Measurements from ENCODE around the gene MOSPD2. TPM values are rescaled to one million over a fixed set of nuclear protein-coding genes. Genes with fewer than 3 reads are reported as not detected.

Gene MOSPD2
- 10 to 100 TPM; 20.3 to 23.3 (median 20.7) TPM for polyA plus RNA-seq (ENCODE audit: insufficient read length in 3 of 3)

DNA sequence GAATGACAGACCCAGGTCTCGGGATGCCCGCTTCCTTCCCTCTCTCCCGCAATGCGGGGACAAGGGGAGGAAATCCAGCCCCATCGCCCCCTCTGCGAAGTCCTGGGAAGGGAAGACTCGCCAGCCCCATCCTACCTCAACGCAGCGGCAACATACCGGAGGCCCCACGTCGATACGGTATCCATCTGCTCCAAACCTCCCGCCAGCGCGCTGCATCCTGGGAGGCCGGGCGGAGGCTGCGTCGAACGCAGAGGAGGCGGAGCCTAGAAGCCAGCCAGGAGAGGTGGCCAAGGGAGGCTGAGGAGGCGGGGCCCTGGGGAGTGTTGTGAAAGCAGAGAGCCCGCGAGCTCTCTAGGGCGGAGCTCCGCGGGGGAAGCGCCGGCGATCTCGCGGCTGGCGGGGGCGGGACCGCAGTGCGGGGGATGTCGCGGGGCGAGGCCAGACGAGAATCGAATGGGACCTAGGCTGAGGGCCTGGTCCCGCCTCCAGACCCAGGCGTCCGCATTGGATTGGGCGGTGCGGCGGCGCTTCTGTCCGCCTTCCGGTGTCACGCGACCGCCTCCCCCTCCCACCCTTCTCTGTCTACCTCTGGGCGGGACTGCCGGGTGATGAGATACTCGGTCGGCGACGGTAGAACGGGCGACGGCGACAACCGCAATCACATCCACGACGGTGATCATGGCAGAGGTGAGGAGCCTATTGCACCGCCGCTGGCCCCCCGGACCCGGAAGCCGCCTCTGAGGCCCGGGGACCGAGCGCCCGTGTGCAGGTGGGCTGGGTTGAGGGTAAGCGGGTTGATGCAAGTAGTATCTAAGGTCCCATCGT is at the start of gene MOSPD2, which contains the start of gene FANCB:
Gene MOSPD2, plus strand, starts transcription at position 571 of the 825 bp plus-strand sequence. Its CDS starts 108 bp downstream, at position 679.
Gene FANCB, minus strand, starts transcription at position 219 of the 825 bp plus-strand sequence. CDS start 7,559 bp downstream, outside the sequence.
- DNase-seq (ENCODE audit: low read depth in 3 of 3, low spot score in 2 of 3), result peak; percentile 64 to 87 (median 75)

DNA sequence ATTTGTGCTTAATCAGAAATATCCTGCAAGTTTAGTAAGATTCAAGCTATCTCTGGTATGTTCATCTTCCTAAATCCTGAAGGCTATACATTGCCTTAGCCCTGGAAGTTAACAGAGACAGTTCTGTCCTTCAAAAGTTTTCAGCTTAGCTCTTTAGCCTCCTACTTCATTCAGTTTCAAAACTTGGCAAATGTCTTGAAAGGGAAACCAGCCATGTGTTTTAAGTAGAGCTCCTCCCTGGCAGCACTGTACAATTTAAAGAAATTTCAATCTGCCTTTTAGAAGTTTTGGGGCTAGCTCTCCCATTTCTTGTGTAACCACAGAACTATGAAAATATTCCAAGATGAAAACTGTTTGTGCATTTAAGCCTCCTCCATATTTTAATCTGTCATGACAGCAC is 47.4 kb upstream of the MOSPD2 start:
- DNase-seq (ENCODE audit: low read depth in 3 of 3, low spot score in 2 of 3), result no peak

DNA sequence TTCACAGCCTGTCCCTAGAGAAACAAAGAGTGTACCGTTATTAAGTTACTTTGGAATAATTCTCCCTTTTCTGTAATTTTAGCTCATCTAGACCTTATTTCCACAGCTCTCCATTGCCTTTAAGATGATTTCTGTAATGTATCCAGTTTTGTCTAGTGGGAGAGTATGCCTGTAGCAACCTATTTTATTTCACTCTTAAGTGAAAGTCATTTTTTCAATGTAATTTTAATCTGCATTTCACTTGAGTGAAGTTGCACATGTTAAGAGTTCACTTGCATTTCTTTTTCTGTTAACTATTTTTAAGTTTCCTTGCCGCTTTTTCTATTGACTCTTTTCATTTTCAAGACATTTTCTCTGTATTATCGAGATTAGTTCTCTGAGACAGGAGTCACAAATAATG is 46.9 kb upstream of the MOSPD2 start:
- DNase-seq (ENCODE audit: low read depth in 3 of 3, low spot score in 2 of 3), result no peak

GRCh38 chrX:14829643-14830042 is 43.6 kb upstream of the MOSPD2 start:
- DNase-seq (ENCODE audit: low read depth in 3 of 3, low spot score in 2 of 3), result no peak

- no peak for DNase-seq (ENCODE audit: low read depth in 3 of 3, low spot score in 2 of 3)
These were observed 41.1 kb upstream of the MOSPD2 start for GRCh38 chrX:14832151-14832550.

GRCh38 chrX:14832586-14832985 is 40.6 kb upstream of the MOSPD2 start:
- DNase-seq (ENCODE audit: low read depth in 3 of 3, low spot score in 2 of 3), result no peak

DNA sequence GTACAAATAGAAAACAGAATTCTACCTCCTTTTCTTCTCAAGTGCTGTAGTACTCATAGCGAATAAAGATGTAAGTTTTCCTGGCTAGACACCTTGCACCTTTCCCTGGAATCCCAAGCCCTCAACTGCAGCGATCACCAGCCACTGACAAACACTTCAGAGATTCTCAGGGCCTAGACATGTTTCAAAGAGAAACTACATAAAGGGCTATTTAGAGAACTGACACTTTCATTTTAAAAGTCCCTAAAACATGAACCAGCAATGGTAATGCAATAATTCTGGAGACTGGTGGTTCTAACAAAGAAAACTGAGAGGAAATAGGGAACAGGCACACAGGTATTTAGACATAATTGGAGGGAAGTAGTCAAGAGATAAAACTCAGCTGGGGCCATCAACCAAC is 36.1 kb upstream of the MOSPD2 start:
- no peak for DNase-seq (ENCODE audit: low read depth in 3 of 3, low spot score in 2 of 3)

GRCh38 chrX:14843666-14844065 is 29.6 kb upstream of the MOSPD2 start:
- no peak for DNase-seq (ENCODE audit: low read depth in 3 of 3, low spot score in 2 of 3)

GRCh38 chrX:14851526-14851925 is 21.7 kb upstream of the MOSPD2 start:
- no peak for DNase-seq (ENCODE audit: low read depth in 3 of 3, low spot score in 2 of 3)

GRCh38 chrX:14864631-14865030 is 8.6 kb upstream of the MOSPD2 start:
- DNase-seq (ENCODE audit: low read depth in 3 of 3, low spot score in 2 of 3), result no peak

DNA sequence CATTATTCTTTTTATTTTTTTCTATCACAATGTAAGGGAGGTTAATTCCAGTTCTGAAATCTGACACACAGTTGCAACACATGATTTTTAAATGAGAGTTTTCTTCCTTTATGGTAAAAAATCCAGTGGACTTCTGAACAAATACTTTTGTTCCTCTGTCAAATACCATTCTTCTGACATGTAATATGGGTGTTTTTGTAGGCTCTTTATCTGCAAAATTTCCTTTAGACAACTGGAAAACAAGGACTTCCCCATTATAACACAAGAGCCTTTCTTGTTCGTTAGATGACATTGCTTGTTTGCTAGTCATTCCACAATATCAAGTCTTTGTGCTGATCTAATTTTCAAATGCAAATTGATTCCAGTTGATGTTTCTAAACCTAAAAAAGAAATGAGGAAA is 8.0 kb upstream of the MOSPD2 start:
- no peak for DNase-seq (ENCODE audit: low read depth in 3 of 3, low spot score in 2 of 3)

GRCh38 chrX:14871767-14872166 is 1.5 kb upstream of the MOSPD2 start:
- no peak for DNase-seq (ENCODE audit: low read depth in 3 of 3, low spot score in 2 of 3)

DNA sequence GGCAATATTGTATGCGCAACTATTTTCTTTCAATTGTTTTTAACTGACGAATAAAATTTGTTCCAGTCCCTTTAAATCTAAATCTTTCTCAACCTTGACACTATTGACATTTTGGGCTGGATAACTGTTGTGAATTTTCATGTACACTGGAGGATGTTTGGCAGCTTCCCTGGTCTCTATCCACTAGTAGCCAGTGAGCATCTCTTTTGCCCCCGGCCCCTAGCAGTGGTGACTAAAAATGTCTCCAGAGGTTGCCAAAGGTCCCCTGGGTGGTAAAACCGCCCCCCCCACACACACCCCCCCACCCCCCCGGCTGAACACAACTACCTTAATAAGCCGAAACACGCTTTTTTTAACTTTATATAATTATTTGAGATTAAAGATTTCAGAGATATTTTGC is 866 bp upstream of the MOSPD2 start:
- DNase-seq (ENCODE audit: low read depth in 3 of 3, low spot score in 2 of 3), result no peak

GRCh38 chrX:14873676-14874049 is 442 bp downstream of the MOSPD2 start:
- DNase-seq (ENCODE audit: low read depth in 3 of 3, low spot score in 2 of 3), result no peak

GRCh38 chrX:14875624-14876023 is 2.4 kb downstream of the MOSPD2 start:
- DNase-seq (ENCODE audit: low read depth in 3 of 3, low spot score in 2 of 3), result no peak

GRCh38 chrX:14883826-14884225 is 10.6 kb downstream of the MOSPD2 start:
- no peak for DNase-seq (ENCODE audit: low read depth in 3 of 3, low spot score in 2 of 3)

GRCh38 chrX:14884714-14885113 is 11.5 kb downstream of the MOSPD2 start:
- no peak for DNase-seq (ENCODE audit: low read depth in 3 of 3, low spot score in 2 of 3)

GRCh38 chrX:14886252-14886651 is 13.0 kb downstream of the MOSPD2 start:
- no peak for DNase-seq (ENCODE audit: low read depth in 3 of 3, low spot score in 2 of 3)

GRCh38 chrX:14896273-14896672 is 23.1 kb downstream of the MOSPD2 start:
- DNase-seq (ENCODE audit: low read depth in 3 of 3, low spot score in 2 of 3), result no peak

DNA sequence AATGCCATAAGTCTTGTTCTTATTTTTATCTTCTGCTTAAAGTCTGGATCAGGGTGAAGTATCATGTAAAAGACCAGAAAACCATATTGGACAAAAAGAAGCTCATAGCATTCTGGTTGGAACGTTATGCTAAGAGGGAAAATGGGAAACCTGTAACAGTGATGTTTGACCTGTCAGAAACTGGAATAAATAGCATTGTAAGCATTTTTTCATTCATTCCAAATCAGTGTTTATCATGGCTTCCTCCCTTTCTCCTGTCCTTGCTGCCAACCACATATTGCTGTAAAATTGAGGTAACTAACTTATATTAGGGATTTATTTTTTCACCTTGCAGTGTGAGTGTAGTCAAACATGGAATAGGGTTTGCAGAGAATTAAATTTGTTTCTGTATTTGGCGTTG is 23.8 kb downstream of the MOSPD2 start:
- DNase-seq (ENCODE audit: low read depth in 3 of 3, low spot score in 2 of 3), result no peak

- no peak for DNase-seq (ENCODE audit: low read depth in 3 of 3, low spot score in 2 of 3)
These were observed 26.4 kb downstream of the MOSPD2 start for GRCh38 chrX:14899607-14900006.

DNA sequence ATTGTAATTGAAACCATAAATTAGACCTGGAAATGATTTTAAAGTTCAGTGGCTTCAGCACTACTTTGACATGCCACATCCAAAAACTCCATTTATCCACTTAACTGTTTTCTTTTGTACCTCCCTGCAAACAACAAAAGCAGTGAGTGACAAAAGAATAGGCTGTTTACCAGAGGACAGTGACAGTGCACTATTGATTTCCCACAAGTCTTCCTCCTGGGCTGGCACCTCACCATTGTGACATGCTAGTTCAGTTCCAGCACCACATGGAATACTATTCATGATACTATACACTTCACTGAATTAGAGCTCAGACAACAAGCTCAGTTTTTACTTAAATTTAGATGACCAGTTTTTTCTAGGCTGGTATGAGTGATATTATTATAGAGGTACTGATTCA is 29.3 kb downstream of the MOSPD2 start:
- no peak for DNase-seq (ENCODE audit: low read depth in 3 of 3, low spot score in 2 of 3)

- DNase-seq (ENCODE audit: low read depth in 3 of 3, low spot score in 2 of 3), result no peak
These were observed 30.7 kb downstream of the MOSPD2 start for GRCh38 chrX:14903891-14904290.
